IMR-90 (cell line): ENCODE results near the gene RPS2. TPM values are rescaled to one million over a fixed set of nuclear protein-coding genes. Genes with fewer than 3 reads are reported as not detected.

Experiments used
- ATAC-seq: fragments of 200-7000 bp; cut with Tn5 transposase; 2 replicates; pipeline ENCODE4 v1.9.1; 2020; ENCODE audit warnings: low read depth, mild to moderate bottlenecking, moderate library complexity
- BruUV-seq: library from RNA; stranded (reverse); fragments of 400-500 nt; replicated peaks from 2 replicates; lab custom pipeline; 2021; lab: Mats Ljungman, UMichigan
- CTCF ChIA-PET: fragments of 300-600 bp; formaldehyde crosslinking; extraction: SDS; loops from one replicate; lab custom pipeline; 2021; ENCODE audit warnings: antibody characterized with exemption; lab: Yijun Ruan, JAX
- POLR2A ChIA-PET: fragments of 300-600 bp; sonication (Branson Sonifier 250); formaldehyde crosslinking; loops from one replicate; lab custom pipeline; 2022; ENCODE audit warnings: antibody characterized with exemption; ENCODE audit not compliant: unreplicated experiment; lab: Charles Lee
- DNase-seq: peaks from one replicate; pipeline ENCODE4 v3.0.0; 2013
- H2AFZ ChIP-seq: replicated peaks from 2 replicates; pipeline ENCODE3; 2013; ENCODE audit warnings: low read length, mild to moderate bottlenecking; ENCODE audit not compliant: poor library complexity
- H2AK5ac ChIP-seq: 2 replicates; pipeline ENCODE4 v1.6.1; 2013; ENCODE audit warnings: low read depth, low read length, inconsistent platforms
- H2AK9ac ChIP-seq: replicated peaks from 2 replicates; pipeline ENCODE3; 2013; ENCODE audit warnings: mild to moderate bottlenecking, low read depth, low read length, moderate library complexity; ENCODE audit not compliant: poor library complexity
- H2BK120ac ChIP-seq: 2 replicates; pipeline ENCODE4 v1.6.1; 2013; ENCODE audit warnings: low read depth, low read length, inconsistent platforms
- H2BK15ac ChIP-seq: 3 replicates; pipeline ENCODE4 v1.6.1; 2013; ENCODE audit warnings: low read depth, low read length, inconsistent platforms
- H2BK20ac ChIP-seq: 2 replicates; pipeline ENCODE4 v1.6.1; 2013; ENCODE audit warnings: low read depth, mild to moderate bottlenecking, inconsistent platforms, low read length, moderate library complexity
- H2BK5ac ChIP-seq: 2 replicates; pipeline ENCODE4 v1.6.1; 2013; ENCODE audit warnings: mild to moderate bottlenecking, low read depth, low read length, inconsistent platforms; ENCODE audit not compliant: poor library complexity, severe bottlenecking
- H3K14ac ChIP-seq: replicated peaks from 2 replicates; pipeline ENCODE4 v1.6.1; 2013; ENCODE audit warnings: low read depth, low read length, inconsistent platforms
- H3K18ac ChIP-seq: 2 replicates; pipeline ENCODE4 v1.6.1; 2013; ENCODE audit warnings: low read depth, low read length, control low read depth
- H3K23ac ChIP-seq: 2 replicates; pipeline ENCODE4 v1.6.1; 2013; ENCODE audit warnings: low read depth, low read length, inconsistent platforms
- H3K27ac ChIP-seq: 2 replicates; pipeline ENCODE4 v1.5.1; 2013; ENCODE audit warnings: mild to moderate bottlenecking, control low read depth, low read length; ENCODE audit not compliant: insufficient read depth
- H3K27me3 ChIP-seq: 2 replicates; pipeline ENCODE4 v1.6.1; 2013; ENCODE audit warnings: low read length; ENCODE audit not compliant: control insufficient read depth, insufficient read depth
- H3K36me3 ChIP-seq: 2 replicates; pipeline ENCODE4 v1.6.1; 2013; ENCODE audit warnings: low read length, mixed read lengths; ENCODE audit not compliant: control insufficient read depth, insufficient read depth
- H3K4ac ChIP-seq: 2 replicates; pipeline ENCODE4 v1.6.1; 2013; ENCODE audit warnings: low read depth, low read length, inconsistent platforms
- H3K4me1 ChIP-seq: 2 replicates; pipeline ENCODE4 v1.6.1; 2013; ENCODE audit warnings: low read length, mixed read lengths; ENCODE audit not compliant: control insufficient read depth, insufficient read depth
- H3K4me2 ChIP-seq: 2 replicates; pipeline ENCODE4 v1.6.1; 2013; ENCODE audit warnings: low read depth, mild to moderate bottlenecking, control low read depth, low read length, moderate library complexity
- H3K4me3 ChIP-seq: 2 replicates; pipeline ENCODE4 v1.5.1; 2013; ENCODE audit warnings: low read depth, mild to moderate bottlenecking, control low read depth, low read length, moderate library complexity; ENCODE audit not compliant: insufficient read depth
- H3K56ac ChIP-seq: 2 replicates; pipeline ENCODE4 v1.6.1; 2013; ENCODE audit warnings: low read length, inconsistent platforms; ENCODE audit not compliant: insufficient read depth; ENCODE audit errors: extremely low read depth
- H3K79me1 ChIP-seq, 2 experiments: 2 replicates each; pipeline ENCODE4 v1.6.1; 2013; ENCODE audit warnings: low read length in 2 of 2, inconsistent platforms in 1 of 2, low read depth in 1 of 2
- H3K9ac ChIP-seq: 2 replicates; pipeline ENCODE4 v1.6.1; 2013; ENCODE audit warnings: low read depth, low read length, control low read depth
- H3K9me1 ChIP-seq: 2 replicates; pipeline ENCODE4 v1.6.1; 2013; ENCODE audit warnings: low read length, inconsistent platforms; ENCODE audit not compliant: insufficient read depth
- H3K9me3 ChIP-seq: 2 replicates; pipeline ENCODE4 v1.6.1; 2013; ENCODE audit warnings: low read length; ENCODE audit not compliant: control insufficient read depth, insufficient read depth
- H4K20me1 ChIP-seq: 2 replicates; pipeline ENCODE4 v1.6.1; 2013; ENCODE audit warnings: low read length, inconsistent platforms; ENCODE audit not compliant: insufficient read depth
- H4K5ac ChIP-seq: 2 replicates; pipeline ENCODE4 v1.6.1; 2013; ENCODE audit warnings: mild to moderate bottlenecking, low read depth, low read length, control low read depth
- H4K8ac ChIP-seq, 2 experiments: 2 replicates each; pipeline ENCODE4 v1.6.1; 2013; ENCODE audit warnings: low read depth in 2 of 2, low read length in 2 of 2, control low read depth in 1 of 2, inconsistent platforms in 1 of 2
- H4K91ac ChIP-seq: 2 replicates; pipeline ENCODE4 v1.6.1; 2013; ENCODE audit warnings: low read depth, low read length, inconsistent platforms; ENCODE audit not compliant: insufficient read depth
- BHLHE40 ChIP-seq: fragments of 150-350 bp; IDR thresholded peaks from 2 replicates; pipeline ENCODE4 v1.6.1; 2016; ENCODE audit warnings: mild to moderate bottlenecking, low read depth, low read length
- CEBPB ChIP-seq: IDR thresholded peaks from 2 replicates; pipeline ENCODE4 v1.6.1; 2012; ENCODE audit warnings: low read depth, low read length, improper control_type of control experiment
- CTCF ChIP-seq: conservative IDR thresholded peaks from 2 replicates; pipeline ENCODE4 v1.5.1; 2012; ENCODE audit warnings: mild to moderate bottlenecking, low read depth, low read length, improper control_type of control experiment
- POLR2A ChIP-seq: IDR thresholded peaks from 2 replicates; pipeline ENCODE4 v1.6.1; 2012; ENCODE audit warnings: mild to moderate bottlenecking, low read depth, low read length
- RCOR1 ChIP-seq: IDR thresholded peaks from 2 replicates; pipeline ENCODE4 v1.6.1; 2012; ENCODE audit warnings: mild to moderate bottlenecking, low read length, improper control_type of control experiment; ENCODE audit not compliant: insufficient replicate concordance
- RFX5 ChIP-seq: IDR thresholded peaks from 2 replicates; pipeline ENCODE4 v1.8.0; 2012; ENCODE audit warnings: low read depth, mild to moderate bottlenecking, low read length, moderate library complexity
- USF2 ChIP-seq: fragments of 150-350 bp; IDR thresholded peaks from 2 replicates; pipeline ENCODE4 v1.6.1; 2017; ENCODE audit warnings: mild to moderate bottlenecking, antibody characterized with exemption, low read length, low read depth
- WGBS, 2 experiments: methylation state at CpG; one replicate each; pipeline versions ENCODE4 v1.1.5 to v1.1.7; 2013; ENCODE audit warnings: missing lambda C conversion rate in 2 of 2; ENCODE audit not compliant: insufficient read length in 1 of 2; ENCODE audit errors: extremely low coverage in 2 of 2; 5-methylcytosine and 5-hydroxymethylcytosine counted together
- dilution Hi-C: fragments of 300-500 bp; cut with HindIII; formaldehyde crosslinking; loops from one replicate; pipeline ENCODE4 v1.14.3; 2018; ENCODE audit warnings: low sequenced_read_pairs; ENCODE audit not compliant: unreplicated experiment
- in situ Hi-C: fragments of 300-500 bp; cut with MboI; formaldehyde crosslinking; loops from 3 replicates; pipeline ENCODE4 v1.14.3; 2019; ENCODE audit warnings: low sequenced_read_pairs, inconsistent platforms, mixed read lengths
- intact Hi-C: fragments of 100-400 bp; cut with micrococcal nuclease; formaldehyde crosslinking; loops from 2 replicates; pipeline ENCODE4 v1.10.0; 2022
- polyA plus RNA-seq, 3 experiments: library from polyadenylated mRNA; depleted of rRNA; stranded (reverse); fragments of >200 nt; gene quantifications; 2 replicates each; pipeline ENCODE4 v1.2.3, GENCODE V29; 2012; ENCODE audit warnings: low replicate concordance in 1 of 3
- total RNA-seq: library from RNA; depleted of rRNA; stranded (reverse); fragments of >200 nt; gene quantifications from 2 replicates; pipeline ENCODE4 v1.2.3, GENCODE V29; 2012

RPS2 gene
- total and polyA plus RNA-seq, 2 of the 4 experiments (the other 2 are of a cell fraction) = 2,703 to 6,941 TPM

- no peak for DNase-seq
- CTCF ChIA-PET = no interaction called here
- Histone ChIP-seq H3K4me2 (peak overlapping the region; percentile 75), H2BK20ac (no peak overlapping the region), H3K14ac (no peak overlapping the region), H3K9me3 (no peaks in the 10 kb centered on the region), H2BK120ac (no peak overlapping the region), H2AFZ (peak overlapping the region; percentile 91), H4K5ac (no peak overlapping the region), H3K4me1 (peaks cover 6% of the 10 kb centered on the region), H2BK15ac (no peak overlapping the region), H4K20me1 (no peaks in the 10 kb centered on the region; the same call in 1 of the 2 replicates), H3K27ac (peak overlapping the region; percentile 10; the same call in 1 of the 2 replicates), H3K4ac (no peak overlapping the region), H3K36me3 (peaks cover 30% of the 10 kb centered on the region), H3K4me3 (peak overlapping the region; percentile 66), H3K18ac (no peak overlapping the region), H3K56ac (no peak overlapping the region), H3K27me3 (no peaks in the 10 kb centered on the region), H3K23ac (no peak overlapping the region), H3K9me1 (peaks cover 3% of the 10 kb centered on the region; the same call in 1 of the 2 replicates), H4K91ac (no peak overlapping the region), H2AK9ac (peak overlapping the region; percentile 86), H2BK5ac (no peak overlapping the region), H3K9ac (peak overlapping the region; percentile 62), H3K79me1 (peaks cover 9 to 36% of the 10 kb centered on the region in 2 experiments), H2AK5ac (peak overlapping the region; percentile 43; the same call in 1 of the 2 replicates), H4K8ac (no peak overlapping the region; a peak in 1 of 4 replicates)
- peak; percentile 42 for ATAC-seq
- intact Hi-C loops = no loop called here
- dilution Hi-C loops = no loop called here
- in situ Hi-C loops = no loop called here
- POLR2A ChIA-PET = no interaction called here
- TF ChIP-seq RCOR1 (no peak), CEBPB (no peak), RFX5 (no peak), POLR2A (no peak), CTCF (no peak), USF2 (no peak), BHLHE40 (no peak)
- BruUV-seq = no TSS peak
- whole genome bisulfite sequencing, 2 experiments = 6% methylated on average over 14 of the region's 22 CpGs; no CpG with 5 or more reads in 1 of the 2 experiments
These were observed 7.9 kb upstream of the RPS2 start for GRCh38 chr16:1972490-1972877.
